Vagina (tissue), 2 donors: ENCODE results near the gene SLC25A2.

Experiments used
- CTCF ChIP-seq, 3 experiments: fragments of 450-650 bp in 2 of 3; fragments of 200-600 bp in 1 of 3; sonication (generic) in 1 of 3; IDR thresholded peaks; one replicate each; pipeline ENCODE4 v1.5.1; 2017 to 2019; ENCODE audit warnings: antibody characterized with exemption in 3 of 3, mild to moderate bottlenecking in 2 of 3, moderate library complexity in 2 of 3
- POLR2A ChIP-seq, 2 donors: fragments of 450-650 bp; IDR thresholded peaks; one replicate each; pipeline ENCODE4 v1.6.1; 2017; ENCODE audit warnings: antibody characterized with exemption in 2 of 2, mild to moderate bottlenecking in 2 of 2, moderate library complexity in 2 of 2
- POLR2AphosphoS5 ChIP-seq, 2 donors: sonication (generic); formaldehyde crosslinking; IDR thresholded peaks; one replicate each; pipeline ENCODE4 v1.9.0; 2017; ENCODE audit warnings: antibody characterized with exemption in 2 of 2, mild to moderate bottlenecking in 2 of 2, low read depth in 1 of 2; ENCODE audit not compliant: insufficient read depth in 1 of 2

DNA sequence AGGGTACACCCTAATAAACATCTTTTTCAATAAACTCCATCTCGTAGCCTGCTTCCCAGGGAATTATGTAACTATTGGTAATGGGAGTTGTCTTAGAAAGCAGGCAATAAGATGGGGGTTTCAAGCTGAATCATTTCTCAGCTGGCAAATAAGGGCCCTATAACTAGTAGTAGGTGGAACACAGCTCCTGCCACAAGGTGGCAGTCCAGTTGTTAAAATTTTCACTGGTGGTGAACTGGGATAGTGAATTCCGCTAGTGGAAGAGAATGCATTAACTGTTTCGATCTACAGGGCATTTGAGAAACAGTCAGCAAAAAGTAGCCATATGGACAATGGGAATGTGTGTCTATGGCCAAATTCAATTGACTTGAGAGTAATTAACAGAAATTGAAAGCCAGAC is 30.9 kb downstream of the SLC25A2 start:
- TF ChIP-seq CTCF (IDR thresholded peaks at IDR 0.05) (no peak), POLR2A (IDR thresholded peaks at IDR 0.05) (no peak), POLR2AphosphoS5 (IDR thresholded peaks at IDR 0.05; ENCODE audit: insufficient read depth in 1 of 2, low read depth in 1 of 2) (no peak)
